Type B pancreatic cell (in vitro differentiated cells): ENCODE results near the gene ERCC6. TPM values are rescaled to one million over a fixed set of nuclear protein-coding genes. Genes with fewer than 3 reads are reported as not detected.

Experiments used
- DNase-seq: peaks from one replicate; pipeline ENCODE4 v3.0.0; 2021; ENCODE audit warnings: mixed read lengths; ENCODE audit not compliant: unreplicated experiment; ENCODE audit errors: extremely low spot score
- H3K27ac Mint-ChIP-seq: 2 replicates; pipeline ENCODE4 v1.8.0; 2021; ENCODE audit warnings: mild to moderate bottlenecking, mixed read lengths
- H3K27me3 Mint-ChIP-seq: 2 replicates; pipeline ENCODE4 v1.8.0; 2021; ENCODE audit warnings: mixed read lengths
- H3K36me3 Mint-ChIP-seq: 2 replicates; pipeline ENCODE4 v1.8.0; 2021; ENCODE audit warnings: mixed read lengths
- H3K4me1 Mint-ChIP-seq: one replicate; pipeline ENCODE4 v1.8.0; 2021; ENCODE audit warnings: mixed read lengths; ENCODE audit not compliant: unreplicated experiment
- H3K4me3 Mint-ChIP-seq: 2 replicates; pipeline ENCODE4 v1.8.0; 2021; ENCODE audit warnings: mild to moderate bottlenecking, mixed read lengths
- H3K9me3 Mint-ChIP-seq: 2 replicates; pipeline ENCODE4 v1.8.0; 2021; ENCODE audit warnings: mixed read lengths
- CTCF ChIP-seq: fragments of 200-600 bp; sonication (generic); conservative IDR thresholded peaks from 2 replicates; pipeline ENCODE4 v1.5.0; 2021; ENCODE audit warnings: antibody characterized with exemption, mild to moderate bottlenecking
- total RNA-seq: library from RNA; stranded (reverse); gene quantifications from 2 replicates; pipeline ENCODE4 v1.2.1, GENCODE V29; 2021; ENCODE audit warnings: low replicate concordance

The ERCC6 gene
- total RNA-seq, 1 donor from 2014 or later = 28.5 TPM

GRCh38 chr10:49497358-49497757 lies 41.6 kb downstream of the ERCC6 start:
- H3K27ac Mint-ChIP-seq = no peak overlapping the region
- no peaks in the 10 kb centered on the region for H3K27me3 Mint-ChIP-seq
- TF ChIP-seq CTCF = no peak
- no peak for DNase-seq
- peaks cover 20% of the 10 kb centered on the region for H3K36me3 Mint-ChIP-seq
- H3K4me3 Mint-ChIP-seq = no peak overlapping the region
- H3K4me1 Mint-ChIP-seq = peaks cover 3% of the 10 kb centered on the region
- no peaks in the 10 kb centered on the region for H3K9me3 Mint-ChIP-seq

- DNase-seq = no peak
- peak overlapping the region; percentile 7 for H3K27ac Mint-ChIP-seq
- peak overlapping the region; percentile 54 for H3K4me3 Mint-ChIP-seq
- peaks cover 10% of the 10 kb centered on the region for H3K36me3 Mint-ChIP-seq
- peaks cover 22% of the 10 kb centered on the region for H3K4me1 Mint-ChIP-seq
- no peak for TF ChIP-seq CTCF
- H3K27me3 Mint-ChIP-seq = no peaks in the 10 kb centered on the region
- H3K9me3 Mint-ChIP-seq = no peaks in the 10 kb centered on the region
Observed at GRCh38 chr10:49488056-49488717, 50.7 kb downstream of the ERCC6 start.

- no peak overlapping the region for H3K27ac Mint-ChIP-seq
- no peaks in the 10 kb centered on the region for H3K9me3 Mint-ChIP-seq
- H3K27me3 Mint-ChIP-seq = no peaks in the 10 kb centered on the region
- peaks cover 21% of the 10 kb centered on the region for H3K36me3 Mint-ChIP-seq
- peaks cover 22% of the 10 kb centered on the region for H3K4me1 Mint-ChIP-seq
- TF ChIP-seq CTCF = no peak
- no peak for DNase-seq
- H3K4me3 Mint-ChIP-seq = no peak overlapping the region
Observed at GRCh38 chr10:49486738-49487137, 52.2 kb downstream of the ERCC6 start.

- Mint-ChIP-seq H3K4me3 (no peak overlapping the region), H3K36me3 (peaks cover 25% of the 10 kb centered on the region), H3K4me1 (peaks cover 22% of the 10 kb centered on the region), H3K27me3 (no peaks in the 10 kb centered on the region), H3K9me3 (no peaks in the 10 kb centered on the region), H3K27ac (no peak overlapping the region)
- no peak for TF ChIP-seq CTCF
- no peak for DNase-seq
Observed at GRCh38 chr10:49486009-49486408, 52.9 kb downstream of the ERCC6 start.

GRCh38 chr10:49484486-49485235 lies 54.3 kb downstream of the ERCC6 start:
- H3K9me3 Mint-ChIP-seq = no peaks in the 10 kb centered on the region
- peaks cover 30% of the 10 kb centered on the region for H3K36me3 Mint-ChIP-seq
- H3K27ac Mint-ChIP-seq = no peak overlapping the region
- TF ChIP-seq CTCF = no peak
- no peak overlapping the region for H3K4me3 Mint-ChIP-seq
- no peaks in the 10 kb centered on the region for H3K27me3 Mint-ChIP-seq
- DNase-seq = no peak
- H3K4me1 Mint-ChIP-seq = peaks cover 22% of the 10 kb centered on the region
